B cell (primary cell): ENCODE results near the gene NANOS3. TPM values are rescaled to one million over a fixed set of nuclear protein-coding genes. Genes with fewer than 3 reads are reported as not detected.

Experiments
- ATAC-seq: fragments of 200-7000 bp; cut with Tn5 transposase; one replicate; pipeline ENCODE4 v1.10.0; 2021; ENCODE audit warnings: low read depth, mild to moderate bottlenecking, moderate number of reproducible peaks, moderate library complexity
- CTCF ChIA-PET: fragments of 350-600 bp; sonication (Branson Sonifier 250); formaldehyde crosslinking; loops from one replicate; lab custom pipeline; 2021; ENCODE audit warnings: antibody characterized with exemption, inconsistent platforms; lab: Charles Lee
- POLR2A ChIA-PET: fragments of 350-600 bp; sonication (Branson Sonifier 250); formaldehyde crosslinking; loops from one replicate; lab custom pipeline; 2021; ENCODE audit warnings: antibody characterized with exemption; lab: Charles Lee
- DNase-seq: peaks from one replicate; pipeline ENCODE4 v3.0.0; 2013
- H2AFZ ChIP-seq: 2 replicates; pipeline ENCODE4 v1.6.1; 2012; ENCODE audit warnings: mild to moderate bottlenecking, low read depth, low read length; ENCODE audit not compliant: insufficient read depth, poor library complexity, severe bottlenecking
- H3K27ac ChIP-seq, 2 donors: 1 replicate in 1 of 2; 2 replicates in 1 of 2; pipeline ENCODE4 v1.5.1; 2012 to 2013; ENCODE audit warnings: low read length in 2 of 2, mild to moderate bottlenecking in 2 of 2, moderate library complexity in 1 of 2
- H3K27me3 ChIP-seq, 4 experiments: fragments of 200-600 bp in 1 of 4; sonication (generic) in 1 of 4; replicated peaks in 1 of 4; 1 replicate in 2 of 4; 2 replicates in 2 of 4; pipeline versions ENCODE4 v1.6.1 to v1.7.0; 2013 to 2016; ENCODE audit warnings: low read length in 3 of 4, mild to moderate bottlenecking in 2 of 4, mixed read lengths in 1 of 4, moderate library complexity in 1 of 4; ENCODE audit not compliant: insufficient read depth in 4 of 4, control insufficient read depth in 3 of 4; ENCODE audit errors: control extremely low read depth in 1 of 4
- H3K36me3 ChIP-seq, 2 experiments: replicated peaks in 1 of 2; 1 replicate in 1 of 2; 2 replicates in 1 of 2; pipeline versions ENCODE4 v1.6.1 to v1.7.1; 2013; ENCODE audit warnings: low read length in 1 of 2; ENCODE audit not compliant: insufficient read depth in 2 of 2, control insufficient read depth in 1 of 2; ENCODE audit errors: control extremely low read depth in 1 of 2, extremely low read depth in 1 of 2
- H3K4me1 ChIP-seq, 2 donors: fragments of 200-600 bp in 1 of 2; sonication (generic) in 1 of 2; 1 replicate in 1 of 2; 2 replicates in 1 of 2; pipeline versions ENCODE4 v1.5.1 to v1.6.1; 2013 to 2017; ENCODE audit warnings: low read length in 2 of 2; ENCODE audit not compliant: control insufficient read depth in 2 of 2, insufficient read depth in 2 of 2
- H3K4me2 ChIP-seq: replicated peaks from 2 replicates; pipeline ENCODE3; 2012; ENCODE audit warnings: mild to moderate bottlenecking, low read depth, low read length; ENCODE audit not compliant: poor library complexity, severe bottlenecking
- H3K4me3 ChIP-seq, 5 experiments: fragments of 200-600 bp in 1 of 5; sonication (generic) in 1 of 5; 1 replicate in 3 of 5; 2 replicates in 2 of 5; pipeline versions ENCODE4 v1.5.1 to v1.7.0; 2011 to 2016; ENCODE audit warnings: low read length in 4 of 5, mild to moderate bottlenecking in 4 of 5, low read depth in 2 of 5, control low read depth in 1 of 5, moderate library complexity in 1 of 5; ENCODE audit not compliant: insufficient read depth in 1 of 5; ENCODE audit errors: control extremely low read depth in 1 of 5, extremely low read depth in 1 of 5
- H3K79me2 ChIP-seq: fragments of 200-600 bp; sonication (generic); one replicate; pipeline ENCODE4 v1.6.0; 2016; ENCODE audit warnings: low read length; ENCODE audit not compliant: control insufficient read depth, insufficient read depth
- H3K9ac ChIP-seq: fragments of 200-600 bp; sonication (generic); 2 replicates; pipeline ENCODE4 v1.6.1; 2017; ENCODE audit warnings: mild to moderate bottlenecking, low read length, moderate library complexity
- H3K9me3 ChIP-seq, 3 donors: one replicate each; pipeline versions ENCODE4 v1.6.1 to v1.7.1; 2013; ENCODE audit warnings: low read length in 2 of 3; ENCODE audit not compliant: control insufficient read depth in 2 of 3, insufficient read depth in 1 of 3; ENCODE audit errors: control extremely low read depth in 1 of 3
- H4K20me1 ChIP-seq: 2 replicates; pipeline ENCODE4 v1.6.0; 2012; ENCODE audit warnings: mild to moderate bottlenecking, low read length; ENCODE audit not compliant: insufficient read depth, control insufficient read depth, poor library complexity, severe bottlenecking
- H3K27ac Mint-ChIP-seq: one replicate; pipeline ENCODE4 v1.8.0; 2021; ENCODE audit warnings: mixed read lengths
- H3K27me3 Mint-ChIP-seq: one replicate; pipeline ENCODE4 v1.8.0; 2021; ENCODE audit warnings: mixed read lengths
- H3K4me1 Mint-ChIP-seq: one replicate; pipeline ENCODE4 v1.8.0; 2021; ENCODE audit warnings: mixed read lengths
- H3K4me3 Mint-ChIP-seq: one replicate; pipeline ENCODE4 v1.8.0; 2021; ENCODE audit warnings: mixed read lengths
- H3K9me3 Mint-ChIP-seq: one replicate; pipeline ENCODE4 v1.8.0; 2022; ENCODE audit warnings: mixed read lengths; ENCODE audit not compliant: insufficient read depth
- EZH2 ChIP-seq: IDR thresholded peaks from 2 replicates; pipeline ENCODE4 v1.6.1; 2012; ENCODE audit warnings: borderline replicate concordance, low read depth, mild to moderate bottlenecking, moderate library complexity, low read length; ENCODE audit not compliant: insufficient read depth, poor library complexity, severe bottlenecking
- WGBS: methylation state at CpG from one replicate; pipeline ENCODE4 v1.1.5; 2013; ENCODE audit warnings: missing lambda C conversion rate; ENCODE audit not compliant: insufficient coverage; 5-methylcytosine and 5-hydroxymethylcytosine counted together
- intact Hi-C: fragments of 100-400 bp; cut with micrococcal nuclease; formaldehyde crosslinking; loops from one replicate; pipeline ENCODE4 v1.10.0; 2022
- polyA plus RNA-seq: library from polyadenylated mRNA; depleted of rRNA; stranded (reverse); fragments of >200 nt; gene quantifications from 2 replicates; pipeline ENCODE4 v1.2.3, GENCODE V29; 2012
- total RNA-seq, 2 donors: library from RNA; stranded (reverse); fragments of 120-200 nt in 1 of 2; gene quantifications; 1 replicate in 1 of 2; 2 replicates in 1 of 2; pipeline versions ENCODE4 v1.2.3 to v1.2.4, GENCODE V29; 2013 to 2022
- TF ChIP-seq, protein P1 (sequence below): fragments of 200-600 bp; IDR thresholded peaks from one replicate; pipeline ENCODE4 v1.8.0; 2022; ENCODE audit warnings: antibody characterized with exemption, mild to moderate bottlenecking

The NANOS3 gene
- total and polyA plus RNA-seq, 2 donors (not counting 1 experiment from before 2014, with no cell fraction given): 0.49 TPM; not detected in 1

DNA sequence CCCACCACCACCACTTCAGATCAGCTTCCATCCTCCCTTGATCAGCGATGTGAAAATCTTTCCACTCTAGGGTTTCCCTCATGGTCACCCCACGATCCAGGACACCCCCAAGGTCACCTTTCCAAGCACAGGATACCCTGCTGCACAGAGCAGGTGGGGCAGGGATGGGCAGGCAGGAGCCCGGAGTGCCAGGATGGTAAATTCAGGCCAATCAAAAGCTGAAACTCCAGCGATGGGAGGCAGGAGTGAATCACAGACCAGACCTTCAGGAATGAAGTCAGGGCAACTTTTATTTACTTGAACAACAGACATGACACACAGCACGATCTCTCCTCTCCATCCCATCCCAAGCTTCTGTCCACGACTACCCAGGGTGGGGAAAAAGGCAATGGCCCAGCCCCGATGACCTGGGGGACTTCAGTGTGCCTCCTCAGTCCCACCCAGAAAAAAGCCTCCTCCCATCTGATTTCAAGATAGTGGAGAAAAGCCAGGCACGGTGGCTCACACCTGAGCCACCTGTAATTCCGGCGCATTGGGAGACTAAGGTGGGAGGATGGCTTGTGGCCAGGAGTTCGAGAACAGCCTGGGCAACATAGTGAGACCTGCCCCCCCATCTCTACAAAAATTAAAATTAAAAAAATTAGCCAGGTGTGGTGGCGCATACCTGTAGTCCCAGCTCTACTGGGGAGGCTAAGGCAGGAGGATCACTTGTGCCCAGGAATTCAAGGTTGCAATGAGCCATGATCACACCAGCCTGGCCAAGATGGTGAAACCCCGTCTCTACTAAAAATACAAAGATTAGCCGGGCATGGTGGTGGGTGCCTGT is 42.5 kb upstream of the NANOS3 start:
- 81% methylated on average over 6 of the region's 14 CpGs for WGBS
- H2AFZ ChIP-seq: peak overlapping the region; percentile 76

More for the DNA sequence above, 42.5 kb upstream of the NANOS3 start:
- H3K27me3 ChIP-seq: no peaks in the 10 kb centered on the region
- H3K4me1 ChIP-seq: peaks cover 47 to 53% of the 10 kb centered on the region in 2 donors
- DNase-seq (no peak), ATAC-seq (no peak)
- H3K27ac ChIP-seq: peak overlapping the region; percentile 58 to 81
- peak overlapping the region in 3 of 5 experiments; percentile 69 to 77 (median 74) for H3K4me3 ChIP-seq
- H3K36me3 ChIP-seq: no peaks in the 10 kb centered on the region
- TF ChIP-seq, protein P1, sequence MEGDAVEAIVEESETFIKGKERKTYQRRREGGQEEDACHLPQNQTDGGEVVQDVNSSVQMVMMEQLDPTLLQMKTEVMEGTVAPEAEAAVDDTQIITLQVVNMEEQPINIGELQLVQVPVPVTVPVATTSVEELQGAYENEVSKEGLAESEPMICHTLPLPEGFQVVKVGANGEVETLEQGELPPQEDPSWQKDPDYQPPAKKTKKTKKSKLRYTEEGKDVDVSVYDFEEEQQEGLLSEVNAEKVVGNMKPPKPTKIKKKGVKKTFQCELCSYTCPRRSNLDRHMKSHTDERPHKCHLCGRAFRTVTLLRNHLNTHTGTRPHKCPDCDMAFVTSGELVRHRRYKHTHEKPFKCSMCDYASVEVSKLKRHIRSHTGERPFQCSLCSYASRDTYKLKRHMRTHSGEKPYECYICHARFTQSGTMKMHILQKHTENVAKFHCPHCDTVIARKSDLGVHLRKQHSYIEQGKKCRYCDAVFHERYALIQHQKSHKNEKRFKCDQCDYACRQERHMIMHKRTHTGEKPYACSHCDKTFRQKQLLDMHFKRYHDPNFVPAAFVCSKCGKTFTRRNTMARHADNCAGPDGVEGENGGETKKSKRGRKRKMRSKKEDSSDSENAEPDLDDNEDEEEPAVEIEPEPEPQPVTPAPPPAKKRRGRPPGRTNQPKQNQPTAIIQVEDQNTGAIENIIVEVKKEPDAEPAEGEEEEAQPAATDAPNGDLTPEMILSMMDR: no peak
- TF ChIP-seq EZH2: no peak
- Mint-ChIP-seq H3K4me1 (peaks cover 46% of the 10 kb centered on the region), H3K9me3 (no peaks in the 10 kb centered on the region), H3K27me3 (no peaks in the 10 kb centered on the region), H3K27ac (peak overlapping the region; percentile 86), H3K4me3 (peak overlapping the region; percentile 88)
- ChIA-PET CTCF (interaction anchor here (1.8 to 4.7 kb wide), 3 partner anchors 13 to 50 kb away, joined by 7 to 40 read pairs (median 21); no protein-coding TSS in a partner anchor), POLR2A (interaction anchor here (0.5 to 4.0 kb wide), 4 partner anchors 16 to 1093 kb away, joined by 5 to 17 read pairs (median 5); partner anchors contain the start of gene C19orf53)
- peak overlapping the region; percentile 80 for H3K9ac ChIP-seq
- H3K79me2 ChIP-seq: peaks cover 5% of the 10 kb centered on the region
- peak overlapping the region; percentile 94 for H3K4me2 ChIP-seq
- H4K20me1 ChIP-seq: no peaks in the 10 kb centered on the region
- intact Hi-C loops: loop anchor here (5.0 kb wide), 1 partner anchor 1042 kb away; the partner anchor contains the start of gene JUNB
- no peaks in the 10 kb centered on the region for H3K9me3 ChIP-seq
